Glomerular visceral epithelial cell (primary cell): ENCODE data around the gene CFAP77.

Source experiments
- DNase-seq: peaks from one replicate; pipeline ENCODE4 v3.0.0-alpha.2; 2016; ENCODE audit errors: extremely low spot score

The CFAP77 gene

GRCh38 chr9:132408521-132408920 is 1.5 kb upstream of the CFAP77 start:
- no peak for DNase-seq

GRCh38 chr9:132410642-132411041 is 631 bp downstream of the CFAP77 start:
- DNase-seq: no peak

- peak; percentile 61 for DNase-seq
These were observed 1.1 kb downstream of the CFAP77 start for GRCh38 chr9:132411091-132411508.

- DNase-seq: no peak
These were observed 2.1 kb downstream of the CFAP77 start for GRCh38 chr9:132412089-132412488.

GRCh38 chr9:132413926-132414325 is 3.9 kb downstream of the CFAP77 start:
- DNase-seq: no peak

- no peak for DNase-seq
These were observed 4.7 kb downstream of the CFAP77 start for GRCh38 chr9:132414731-132415130.

GRCh38 chr9:132415181-132415580 is 5.2 kb downstream of the CFAP77 start:
- DNase-seq: no peak

- DNase-seq: no peak
These were observed 8.8 kb downstream of the CFAP77 start for GRCh38 chr9:132418726-132419363.

GRCh38 chr9:132422574-132422973 is 12.6 kb downstream of the CFAP77 start:
- DNase-seq: no peak

- no peak for DNase-seq
These were observed 13.5 kb downstream of the CFAP77 start for GRCh38 chr9:132423503-132423902.

GRCh38 chr9:132424857-132425674 is 15.1 kb downstream of the CFAP77 start:
- no peak for DNase-seq

- DNase-seq: no peak
These were observed 15.7 kb downstream of the CFAP77 start for GRCh38 chr9:132425675-132426062.

- no peak for DNase-seq
These were observed 16.8 kb downstream of the CFAP77 start for GRCh38 chr9:132426639-132427414.

GRCh38 chr9:132430998-132431397 is 21.0 kb downstream of the CFAP77 start:
- no peak for DNase-seq

GRCh38 chr9:132434881-132435280 is 24.9 kb downstream of the CFAP77 start:
- DNase-seq: no peak

- no peak for DNase-seq
These were observed 29.1 kb downstream of the CFAP77 start for GRCh38 chr9:132439153-132439552.

GRCh38 chr9:132440735-132441134 is 30.7 kb downstream of the CFAP77 start:
- DNase-seq: no peak

- no peak for DNase-seq
These were observed 31.4 kb downstream of the CFAP77 start for GRCh38 chr9:132441404-132441803.

GRCh38 chr9:132443951-132444607 is 34.1 kb downstream of the CFAP77 start:
- no peak for DNase-seq

GRCh38 chr9:132446887-132447286 is 36.9 kb downstream of the CFAP77 start:
- no peak for DNase-seq

- no peak for DNase-seq
These were observed 37.3 kb downstream of the CFAP77 start for GRCh38 chr9:132447346-132447745.

GRCh38 chr9:132447902-132448301 is 37.9 kb downstream of the CFAP77 start:
- DNase-seq: no peak
